Globus pallidus (tissue), 1 donor: Measurements from ENCODE around the gene CWC27.
A peak's percentile ranks its signal among the peaks of the same experiment; 100 is the strongest.
"Not testable (repeated sequence)": the region's sequence is repeated elsewhere in the genome, so short reads cannot be mapped to it uniquely, and the experiment has no call there.

Source experiments
- DNase-seq: peaks from one replicate; pipeline ENCODE4 v3.0.0-alpha.2; 2015; ENCODE audit warnings: low spot score

CWC27 gene

DNA sequence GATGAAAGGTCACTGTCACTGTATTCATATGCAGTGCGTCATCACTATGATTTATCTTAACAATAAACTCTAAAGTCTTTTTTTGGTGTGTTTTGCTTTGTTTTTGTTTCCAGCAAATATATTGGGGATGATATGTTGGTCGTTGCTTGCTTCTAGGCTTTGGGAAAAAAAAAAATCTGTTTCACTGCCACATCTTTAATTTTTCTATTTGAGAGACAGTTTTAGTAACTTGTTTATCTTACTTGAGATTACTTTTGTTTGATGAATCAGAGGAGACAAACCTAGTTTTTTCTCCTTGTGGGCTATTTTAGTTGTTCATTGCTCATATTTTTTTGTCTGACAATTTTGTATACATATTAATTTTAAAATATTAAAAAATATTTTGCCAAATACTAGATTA lies 19.4 kb downstream of the CWC27 start:
- DNase-seq, result no peak

DNA sequence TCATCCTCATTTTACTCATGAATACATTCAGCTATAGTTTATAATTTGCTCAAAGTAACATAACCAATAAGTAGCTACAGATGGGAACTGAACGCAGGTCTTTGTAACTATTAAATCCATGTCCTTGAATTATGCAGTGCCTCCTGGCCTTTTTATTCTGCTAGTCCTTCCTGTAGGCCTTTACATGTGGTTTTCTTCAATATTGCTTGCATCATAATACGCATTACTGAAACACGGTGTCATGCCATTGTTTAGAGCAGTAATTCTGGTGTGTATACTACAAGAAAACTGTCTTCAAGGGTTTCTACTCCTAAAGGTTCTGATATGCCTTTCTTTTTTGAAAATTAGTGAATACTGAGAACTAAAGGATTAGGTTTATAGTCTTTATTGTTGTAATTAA lies 20.7 kb downstream of the CWC27 start:
- DNase-seq, result no peak

DNA sequence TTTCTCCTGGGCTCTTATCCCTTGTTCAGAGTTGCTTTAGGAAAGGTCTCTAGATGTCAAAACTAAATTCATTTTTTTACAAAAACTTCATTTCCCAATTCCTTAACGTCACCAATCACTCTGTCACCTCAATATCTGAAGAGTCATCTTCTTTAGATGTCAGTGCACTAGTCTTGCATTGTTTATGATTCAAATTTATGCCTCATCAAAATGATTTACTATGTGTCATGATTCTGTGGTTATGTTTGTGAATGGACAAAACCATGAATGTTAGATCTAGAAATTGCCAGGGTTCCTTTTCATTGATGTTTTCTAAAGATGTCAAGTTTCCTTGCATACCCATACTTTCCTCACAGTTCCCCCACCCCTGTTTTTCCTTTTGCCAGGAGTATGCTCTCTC lies 21.5 kb downstream of the CWC27 start:
- DNase-seq, result no peak

DNA sequence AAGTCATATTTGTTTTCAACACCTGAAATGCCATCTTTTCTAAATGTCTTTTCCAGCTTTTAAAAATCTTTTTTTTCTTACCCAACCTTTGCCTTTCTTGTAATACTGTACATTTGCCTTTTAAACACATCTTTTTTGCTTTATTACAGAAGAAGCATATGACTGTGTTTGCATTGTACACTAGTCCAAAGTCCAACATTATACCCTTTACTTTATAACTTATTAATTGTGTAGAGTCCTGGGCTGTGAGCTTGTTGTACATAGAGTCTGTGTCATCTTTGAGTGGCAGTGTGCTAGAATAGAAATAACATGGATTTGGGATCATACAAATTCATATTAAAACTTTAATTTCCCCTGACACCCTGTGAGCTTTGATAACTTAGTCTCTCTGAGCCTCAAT lies 23.7 kb downstream of the CWC27 start:
- DNase-seq, result no peak

DNA sequence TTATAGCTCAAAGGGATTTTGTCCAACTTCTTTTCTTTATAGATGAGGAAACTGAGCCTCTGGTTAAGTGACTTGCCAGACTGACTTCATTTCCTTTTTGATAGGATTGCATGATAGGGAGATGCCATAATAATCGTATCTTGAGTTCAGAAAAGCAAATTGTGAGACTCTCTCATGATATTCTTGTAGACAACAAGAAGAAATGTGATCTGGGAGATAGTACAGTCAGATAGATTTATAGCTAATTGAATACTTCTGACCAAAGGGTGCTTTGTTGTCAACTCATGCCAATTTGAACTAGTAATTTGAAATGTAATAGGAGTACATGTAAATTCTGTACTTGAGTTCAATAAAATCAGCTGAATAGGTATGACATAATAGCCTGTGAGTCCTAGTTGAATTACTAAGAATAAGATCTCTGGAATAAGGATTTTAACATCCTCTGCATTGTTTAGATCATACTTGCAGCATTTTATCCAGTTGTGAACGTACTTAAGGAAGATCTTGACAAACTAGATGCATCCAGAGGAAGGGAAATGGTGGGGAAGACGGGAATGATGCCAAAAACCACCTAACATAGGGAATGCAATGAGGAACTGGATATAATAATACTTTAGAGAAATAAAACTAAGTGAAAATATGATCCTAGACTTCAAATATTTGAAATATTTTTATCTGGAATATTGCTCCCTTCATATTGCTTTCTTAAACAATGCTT lies 25.5 kb downstream of the CWC27 start:
- DNase-seq, result no peak

DNA sequence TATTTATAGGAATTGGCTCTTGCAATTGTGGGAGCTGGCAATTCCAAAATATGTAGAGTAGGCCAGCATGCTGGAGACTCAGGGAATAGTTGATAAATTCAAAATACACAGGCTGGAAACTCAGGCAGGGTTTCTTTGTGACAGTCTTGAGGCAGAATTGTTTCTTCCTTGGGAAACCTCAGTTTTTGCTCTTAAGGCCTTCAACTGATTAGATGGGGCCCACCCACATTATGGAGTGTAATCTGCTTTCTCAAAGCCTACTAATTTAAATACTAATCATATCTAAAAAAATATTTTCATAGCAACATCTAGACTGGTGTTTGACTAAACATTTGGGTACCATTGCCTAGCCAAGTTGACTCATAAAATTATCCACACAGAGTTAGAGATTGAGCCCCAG lies 27.6 kb downstream of the CWC27 start:
- no peak for DNase-seq

DNA sequence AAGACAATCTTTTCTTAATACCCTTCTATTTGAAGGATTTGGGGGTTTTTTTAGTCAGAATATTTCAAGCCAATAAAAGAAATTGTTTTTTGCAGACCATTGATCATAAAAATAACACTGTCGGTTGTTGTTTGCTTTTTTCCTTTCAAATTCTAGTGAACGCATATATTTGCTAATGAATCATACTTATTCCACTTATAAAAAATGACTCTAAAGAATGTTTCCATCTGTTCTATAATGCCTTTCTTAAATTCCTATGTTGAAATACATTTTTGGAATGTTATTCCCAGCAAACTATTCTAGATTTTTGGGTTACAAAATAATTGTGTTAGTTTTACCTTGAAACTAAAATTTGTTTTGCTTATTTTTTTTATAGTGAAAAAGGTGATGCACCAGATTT lies 32.2 kb downstream of the CWC27 start:
- no peak for DNase-seq

DNA sequence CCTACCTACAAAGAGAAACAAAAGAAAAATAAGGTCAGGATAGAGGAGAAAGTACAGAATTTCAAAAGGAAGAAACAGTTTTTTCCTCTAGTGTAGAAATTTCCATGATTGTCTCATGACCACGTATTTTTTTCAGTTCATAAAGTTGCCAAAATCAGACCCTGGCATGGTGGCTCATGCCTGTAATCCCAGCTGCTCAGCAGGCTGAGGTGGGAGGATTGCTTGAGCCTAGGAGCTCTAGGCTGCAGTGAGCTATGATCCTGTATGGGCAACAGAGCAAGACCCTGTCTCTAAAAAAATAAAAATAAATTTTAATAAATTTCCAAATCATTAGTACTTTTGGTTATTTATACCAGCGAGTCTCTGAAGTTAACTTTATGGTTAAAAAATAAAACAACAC lies 37.8 kb downstream of the CWC27 start:
- DNase-seq, result no peak

DNA sequence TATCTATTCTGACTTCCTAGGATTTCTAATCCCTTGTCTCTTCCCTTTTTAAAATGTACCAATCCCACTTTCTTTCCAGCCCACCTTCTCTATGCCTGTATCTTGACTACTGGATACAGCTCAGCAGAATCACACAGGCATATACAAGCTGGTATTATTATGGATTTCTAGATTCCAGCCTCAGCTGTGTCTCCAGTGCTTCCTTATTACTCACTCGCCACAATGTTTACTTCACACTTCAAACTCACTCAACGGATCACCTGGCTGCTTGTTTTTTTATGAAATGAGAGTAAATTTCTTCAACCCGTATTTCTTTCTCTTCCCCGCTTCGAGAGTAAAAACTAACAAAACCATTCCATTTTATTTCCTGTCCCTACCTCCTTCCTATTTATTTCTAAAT lies 38.8 kb downstream of the CWC27 start:
- DNase-seq, result no peak

DNA sequence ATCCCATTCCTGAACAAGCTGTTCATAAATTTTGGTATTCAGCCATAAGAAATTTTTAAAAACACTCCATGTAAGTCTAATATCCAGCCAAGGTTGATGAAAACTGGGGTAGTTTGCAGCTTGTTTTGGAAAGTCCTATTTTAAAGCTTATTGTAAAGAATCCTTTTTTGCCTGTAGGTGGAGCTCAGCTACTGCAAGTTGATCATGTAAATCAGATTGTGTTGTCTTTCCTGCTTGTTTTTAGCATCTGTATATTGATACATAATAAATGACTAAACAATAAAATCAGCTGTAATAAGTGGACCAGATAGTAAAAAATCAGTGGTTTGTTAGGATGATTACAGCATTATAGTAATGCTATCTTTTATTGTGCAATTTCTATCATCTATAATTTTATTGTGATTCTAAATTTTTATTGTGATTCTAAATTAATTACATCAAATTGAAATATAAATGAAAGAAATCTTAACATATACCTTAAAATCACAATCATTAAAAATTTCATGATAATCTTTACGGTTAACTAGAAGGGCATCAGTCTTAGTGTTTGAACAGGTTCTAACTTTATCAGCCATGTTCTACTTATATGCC lies 42.4 kb downstream of the CWC27 start:
- DNase-seq, result peak; percentile 60

DNA sequence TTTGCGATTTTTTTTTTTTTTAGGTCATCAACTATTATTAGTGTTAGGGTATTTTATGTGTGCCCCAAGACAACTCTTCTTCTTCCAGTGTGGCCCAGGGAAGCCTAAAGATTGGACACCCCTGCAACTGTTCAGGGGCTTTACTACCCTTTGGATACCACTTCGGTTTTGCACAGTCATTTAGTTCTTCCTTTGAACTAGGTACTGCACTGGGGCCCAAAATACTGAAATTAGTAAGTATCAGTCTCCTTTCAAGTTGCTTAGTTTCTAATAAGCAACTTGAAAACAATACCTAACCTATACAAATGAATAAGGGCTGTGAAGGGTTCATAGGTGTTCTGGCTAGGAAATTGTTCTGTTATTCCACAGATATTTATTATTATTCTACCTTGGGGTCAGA lies 45.3 kb downstream of the CWC27 start:
- DNase-seq, result no peak

DNA sequence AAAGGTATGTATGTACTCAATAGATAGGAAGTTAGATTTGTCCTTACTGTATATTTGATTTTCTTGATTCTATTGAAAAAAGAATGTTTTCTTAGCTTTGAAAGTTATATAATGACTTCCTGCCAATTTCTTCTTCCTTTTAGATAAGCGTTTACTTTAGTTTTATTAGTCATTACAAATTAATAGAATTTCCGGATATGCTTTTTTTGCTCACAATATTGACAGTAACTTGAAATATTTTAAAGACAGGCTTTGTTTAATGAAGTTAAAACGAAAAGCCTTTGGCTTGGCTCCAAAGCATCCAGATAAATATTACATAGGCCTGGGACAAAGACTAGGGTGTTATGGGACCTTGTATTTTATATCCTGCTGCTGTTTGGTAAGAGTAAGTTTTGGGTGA lies 49.5 kb downstream of the CWC27 start:
- DNase-seq, result no peak

DNA sequence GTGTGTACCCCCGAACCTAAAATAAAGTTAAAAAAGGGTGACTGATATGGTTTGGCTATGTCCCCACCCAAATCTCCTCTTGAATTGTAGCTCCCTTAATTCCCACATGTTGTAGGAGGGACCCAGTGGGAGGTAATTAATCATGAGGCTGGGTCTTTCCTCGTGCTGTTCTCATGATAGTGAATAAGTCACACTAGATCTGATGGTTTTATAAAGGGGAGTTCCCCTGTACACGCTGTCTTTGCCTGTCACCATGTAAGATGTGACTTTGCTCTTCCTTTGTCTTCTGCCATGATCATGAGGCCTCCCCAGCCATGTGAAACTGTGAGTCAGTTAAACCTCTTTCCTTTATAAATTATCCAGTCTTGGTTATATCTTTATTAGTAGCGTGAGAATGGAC lies 50.6 kb downstream of the CWC27 start:
- not testable (repeated sequence) for DNase-seq

DNA sequence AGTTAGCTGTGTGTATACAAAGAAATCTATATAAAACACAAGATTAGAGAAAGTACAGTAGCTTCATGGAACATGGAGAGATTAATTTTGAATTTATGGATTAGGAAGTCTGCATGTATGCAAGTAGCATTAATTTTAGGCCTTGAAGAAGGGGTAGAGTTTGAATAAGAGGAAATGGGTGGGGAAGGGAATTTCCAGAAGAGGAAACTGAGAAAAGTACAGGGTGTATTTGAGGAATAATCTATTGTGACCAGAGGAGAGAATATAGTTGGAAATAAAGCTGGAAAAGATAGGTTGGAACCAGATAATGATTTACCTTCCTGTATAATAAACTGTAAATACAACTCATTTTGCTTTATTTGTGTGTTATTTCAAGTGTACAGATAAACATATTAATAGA lies 53.6 kb downstream of the CWC27 start:
- DNase-seq, result no peak

DNA sequence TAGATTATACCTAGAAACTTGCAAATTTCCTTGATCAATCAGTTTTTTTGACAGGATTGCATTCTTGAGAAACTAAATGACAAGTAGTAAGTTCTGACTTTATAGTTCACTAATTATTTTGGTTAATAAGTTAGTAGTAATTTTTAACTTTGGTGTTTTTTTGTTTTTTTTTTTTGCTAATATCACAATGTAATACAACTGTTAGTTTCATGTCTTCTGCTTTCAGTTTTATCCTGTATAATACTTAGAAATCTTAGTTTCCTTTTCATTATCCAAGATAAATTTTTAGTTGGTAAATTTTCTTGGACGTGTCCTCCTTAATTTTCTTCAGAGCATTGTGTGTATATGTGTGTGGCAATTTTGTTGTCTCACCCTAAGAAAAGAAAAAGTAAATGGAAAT lies 57.8 kb downstream of the CWC27 start:
- DNase-seq, result no peak

DNA sequence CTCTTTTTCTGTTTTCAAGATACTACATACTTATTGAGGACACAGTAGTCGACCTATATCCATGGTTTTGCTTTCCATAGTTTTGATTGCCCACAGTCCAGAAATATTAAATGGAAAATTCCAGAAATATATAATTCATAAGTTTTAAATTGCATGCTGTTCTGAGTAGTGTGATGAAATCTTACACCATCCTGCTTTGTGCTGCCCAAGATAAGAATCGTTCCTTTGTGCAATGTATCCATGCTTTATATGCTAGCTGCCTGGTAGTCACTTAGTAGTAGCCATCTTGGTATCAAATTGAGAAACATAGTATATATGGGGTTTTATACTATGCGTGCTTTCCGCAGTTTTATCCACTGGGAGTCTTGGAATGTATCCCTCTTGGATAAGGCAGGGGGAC lies 59.0 kb downstream of the CWC27 start:
- no peak for DNase-seq

DNA sequence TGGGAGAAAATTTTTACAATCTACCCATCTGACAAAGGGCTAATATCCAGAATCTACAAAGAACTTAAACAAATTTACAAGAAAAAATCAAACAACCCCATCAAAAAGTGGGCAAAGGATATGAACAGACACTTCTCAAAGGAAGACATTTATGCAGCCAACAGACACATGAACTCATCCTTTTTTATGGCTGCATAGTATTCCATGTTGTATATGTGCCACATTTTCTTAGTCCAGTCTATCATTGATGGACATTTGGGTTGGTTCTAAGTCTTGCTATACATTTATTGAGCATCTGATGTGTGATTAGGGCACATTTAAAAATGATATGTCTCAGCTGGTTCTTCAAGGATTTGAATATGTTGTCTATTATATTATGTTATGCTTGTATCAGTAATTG lies 61.9 kb downstream of the CWC27 start:
- not testable (repeated sequence) for DNase-seq

DNA sequence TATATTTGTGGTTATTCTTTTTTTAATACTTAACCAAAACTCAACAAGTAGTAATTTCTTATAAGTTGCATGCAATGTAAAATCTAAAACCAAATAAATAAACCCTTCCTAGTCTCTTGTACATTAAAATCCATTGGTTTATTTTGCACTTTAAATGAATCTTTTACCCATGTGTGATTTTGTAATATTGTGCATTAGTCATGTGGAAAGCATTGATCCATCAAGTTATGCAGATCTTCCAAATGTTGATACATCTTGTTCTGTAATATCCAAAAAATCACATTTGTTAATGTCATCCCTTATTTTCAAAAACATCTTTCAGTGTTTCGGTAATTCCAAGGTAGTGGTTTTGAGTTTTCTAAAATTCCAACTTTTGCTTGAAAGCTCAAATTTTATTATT lies 63.3 kb downstream of the CWC27 start:
- DNase-seq, result no peak

DNA sequence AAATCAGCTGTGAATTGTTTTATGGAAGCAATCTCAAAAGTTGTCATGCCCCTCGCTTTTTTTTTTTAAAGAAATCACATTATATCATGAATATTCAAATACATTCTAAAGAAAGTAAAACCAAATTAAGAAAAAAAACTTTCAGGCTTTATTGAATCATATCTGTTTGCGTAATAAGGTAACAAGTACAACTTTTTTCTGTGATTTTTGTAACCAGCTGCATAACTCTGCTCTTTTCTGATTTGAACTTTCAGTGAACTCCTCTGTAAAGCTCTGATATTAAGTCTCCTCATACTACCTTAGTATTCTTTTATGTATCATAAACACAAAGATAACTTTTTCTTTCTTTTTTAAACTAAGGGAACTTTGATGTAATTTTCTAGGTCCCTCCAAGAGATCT lies 65.3 kb downstream of the CWC27 start:
- DNase-seq, result no peak

DNA sequence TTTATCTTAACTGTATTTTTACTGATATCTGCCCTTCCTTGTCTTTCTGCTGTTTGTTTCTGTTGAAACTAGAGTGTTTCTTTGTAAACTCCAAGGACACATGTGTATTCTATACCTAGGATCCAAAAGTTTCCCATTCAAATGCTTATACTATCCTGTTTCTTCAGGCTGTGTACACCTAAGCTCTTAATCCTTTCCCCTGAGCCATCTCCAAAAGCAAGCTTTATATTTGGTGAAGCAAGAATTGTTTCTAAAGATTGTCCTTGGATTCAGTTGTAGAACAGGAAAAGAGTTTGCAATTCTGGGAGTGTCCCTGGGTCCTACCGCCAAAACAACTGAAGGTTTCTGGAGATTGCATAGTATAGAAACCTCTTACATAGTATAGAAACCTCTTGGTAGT lies 65.9 kb downstream of the CWC27 start:
- DNase-seq, result no peak

DNA sequence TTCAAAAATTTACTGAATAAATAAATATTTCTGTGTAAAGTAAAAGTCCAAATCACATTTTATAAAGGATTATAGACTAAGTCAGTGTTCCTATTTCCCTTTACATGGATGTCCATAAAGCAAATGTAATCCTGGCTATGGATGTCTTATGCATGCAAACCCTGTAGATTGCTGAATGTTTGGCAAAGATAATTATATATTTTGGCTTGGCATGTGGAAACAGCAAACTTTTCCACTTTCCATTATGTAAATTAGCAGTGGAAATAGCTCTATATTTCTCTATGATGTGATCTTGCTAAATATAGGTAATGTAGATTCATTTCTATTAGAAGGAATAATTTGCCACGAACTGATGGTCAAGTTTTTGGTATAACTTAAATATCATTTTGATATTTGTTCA lies 66.5 kb downstream of the CWC27 start:
- DNase-seq, result no peak

DNA sequence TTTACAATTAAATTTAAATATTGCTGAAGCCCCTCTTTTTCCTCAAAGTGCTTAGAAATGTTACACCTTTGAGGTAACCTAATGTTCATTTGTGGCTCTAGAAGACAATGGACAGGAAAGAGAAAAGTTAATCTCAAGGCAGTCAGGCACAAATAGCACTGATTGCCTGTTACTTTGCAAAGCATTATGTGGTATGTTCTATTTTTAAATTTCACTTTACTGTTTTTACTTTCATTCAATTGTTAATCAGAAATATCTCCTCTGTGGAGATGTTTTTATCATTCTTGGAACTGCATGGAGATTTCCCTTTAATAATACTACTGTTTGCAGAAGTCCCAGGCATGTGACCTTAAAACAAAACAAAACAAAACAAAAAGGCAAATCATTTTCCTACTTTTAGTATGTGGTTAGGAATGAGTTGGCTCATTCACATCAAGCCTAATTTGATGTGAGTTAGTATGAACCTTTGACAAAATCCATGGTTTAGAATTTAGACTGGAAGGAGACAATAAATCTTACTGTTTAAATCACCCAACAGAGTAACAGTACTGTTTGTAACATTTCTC lies 67.5 kb downstream of the CWC27 start:
- DNase-seq, result no peak

DNA sequence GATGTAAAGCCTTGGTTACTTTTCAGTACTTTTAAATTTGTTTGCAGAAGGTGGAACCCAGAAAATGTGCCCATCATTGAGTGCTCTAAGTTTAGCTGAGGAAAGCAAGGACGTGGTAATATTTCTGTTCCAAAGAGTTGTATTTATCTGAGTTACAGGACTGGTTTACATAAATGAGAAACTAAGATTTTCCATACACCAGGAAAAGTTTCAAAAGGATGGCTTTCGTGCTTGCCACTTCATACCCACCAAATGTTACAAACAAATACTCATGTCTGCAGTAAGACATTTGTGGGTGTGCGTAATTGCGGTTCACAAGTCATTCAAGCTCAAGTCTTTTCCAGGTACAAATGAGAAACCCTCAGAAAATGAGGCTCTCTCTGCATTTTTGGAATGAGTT lies 68.1 kb downstream of the CWC27 start:
- no peak for DNase-seq

DNA sequence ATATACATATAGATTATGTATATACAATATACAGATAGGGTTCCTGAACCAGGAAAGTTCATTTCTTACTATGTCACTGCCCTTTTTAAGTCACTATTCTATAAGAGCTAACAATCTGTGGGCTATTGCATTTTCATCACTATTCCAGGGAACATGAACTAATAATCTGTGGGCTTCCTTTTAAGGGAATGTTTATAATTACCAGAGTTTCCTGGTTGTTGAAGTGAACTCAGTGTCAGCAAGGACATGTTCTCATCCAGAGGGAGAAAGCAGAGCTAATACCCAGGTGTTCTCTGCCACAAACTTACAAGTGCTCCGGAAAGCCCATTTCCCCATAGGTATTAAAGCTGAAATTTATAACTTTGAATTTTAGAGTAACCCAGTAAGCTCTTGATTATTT lies 69.6 kb downstream of the CWC27 start:
- DNase-seq, result no peak
